ENCODE data around the gene PCMTD2.
"Not testable (repeated sequence)": the region's sequence is repeated elsewhere in the genome, so short reads cannot be mapped to it uniquely, and the experiment has no call there.

GRCh38 chr20:64318056-64318455 lies 62.5 kb downstream of the PCMTD2 start:
- not testable (repeated sequence) for TF ChIP-seq CTCF, POLR2A (IDR thresholded peaks at IDR 0.05)
